ENCODE data around the gene C1orf116.
"Not testable (repeated sequence)": the region's sequence is repeated elsewhere in the genome, so short reads cannot be mapped to it uniquely, and the experiment has no call there.

Gene C1orf116

GRCh38 chr1:207058878-207059867 is 26.6 kb upstream of the C1orf116 start:
- DNase-seq (ENCODE audit: low spot score) = no peak

GRCh38 chr1:207058252-207058651 is 25.7 kb upstream of the C1orf116 start:
- DNase-seq (ENCODE audit: low spot score) = no peak

GRCh38 chr1:207056673-207057072 is 24.1 kb upstream of the C1orf116 start:
- DNase-seq (ENCODE audit: low spot score) = peak; percentile 28

- DNase-seq (ENCODE audit: low spot score) = no peak
Measured at GRCh38 chr1:207055386-207056001, 22.9 kb upstream of the C1orf116 start.

- DNase-seq (ENCODE audit: low spot score) = no peak
Measured at GRCh38 chr1:207054491-207054890, 21.9 kb upstream of the C1orf116 start.

- peak; percentile 100 for DNase-seq (ENCODE audit: low spot score)
Measured at GRCh38 chr1:207052911-207053769, 20.6 kb upstream of the C1orf116 start, which contains the start of gene PFKFB2. PFKFB2 (plus strand) TSS chr1:207053275; CDS start chr1:207054718, 1,443 bp downstream.

GRCh38 chr1:207051191-207051943 is 18.8 kb upstream of the C1orf116 start, which contains the start of gene YOD1:
YOD1 (minus strand) TSS chr1:207051208; CDS start chr1:207051030, 178 bp downstream.
- peak; percentile 99 for DNase-seq (ENCODE audit: low spot score)

GRCh38 chr1:207050480-207051190 is 18.1 kb upstream of the C1orf116 start:
- DNase-seq (ENCODE audit: low spot score) = peak; percentile 92

GRCh38 chr1:207049974-207050391 is 17.4 kb upstream of the C1orf116 start:
- DNase-seq (ENCODE audit: low spot score) = peak; percentile 58

- DNase-seq (ENCODE audit: low spot score) = no peak
Measured at GRCh38 chr1:207049514-207049913, 17.0 kb upstream of the C1orf116 start.

- DNase-seq (ENCODE audit: low spot score) = no peak
Measured at GRCh38 chr1:207049054-207049453, 16.5 kb upstream of the C1orf116 start.

- no peak for DNase-seq (ENCODE audit: low spot score)
Measured at GRCh38 chr1:207048041-207048440, 15.5 kb upstream of the C1orf116 start.

GRCh38 chr1:207047505-207047904 is 14.9 kb upstream of the C1orf116 start:
- no peak for DNase-seq (ENCODE audit: low spot score)

- no peak for DNase-seq (ENCODE audit: low spot score)
Measured at GRCh38 chr1:207045453-207045852, 12.9 kb upstream of the C1orf116 start.

- DNase-seq (ENCODE audit: low spot score) = not testable (repeated sequence)
Measured at GRCh38 chr1:207041397-207041796, 8.8 kb upstream of the C1orf116 start.

- no peak for DNase-seq (ENCODE audit: low spot score)
Measured at GRCh38 chr1:207040181-207040533, 7.6 kb upstream of the C1orf116 start.

- no peak for DNase-seq (ENCODE audit: low spot score)
Measured at GRCh38 chr1:207039380-207040180, 7.0 kb upstream of the C1orf116 start.

GRCh38 chr1:207036865-207037264 is 4.3 kb upstream of the C1orf116 start:
- DNase-seq (ENCODE audit: low spot score) = no peak

GRCh38 chr1:207035877-207036551 is 3.5 kb upstream of the C1orf116 start:
- DNase-seq (ENCODE audit: low spot score) = peak; percentile 75
